SK-N-SH treated with all-trans-retinoic acid at 6 μM for 48 hours (cell line): ENCODE data around the gene DHX58.

Source experiments
- ARNTL ChIP-seq: fragments of 450-650 bp; formaldehyde crosslinking; IDR thresholded peaks from 2 replicates; pipeline ENCODE4 v1.5.0; 2020; ENCODE audit warnings: low read depth, mild to moderate bottlenecking, moderate library complexity, borderline replicate concordance
- GLIS3 ChIP-seq: fragments of 250-450 bp; sonication (Bioruptor Pico); IDR thresholded peaks from 2 replicates; pipeline ENCODE4 v1.5.0; 2020; ENCODE audit warnings: mild to moderate bottlenecking, moderate library complexity
- PPARA ChIP-seq: fragments of 250-450 bp; sonication (Bioruptor Pico); IDR thresholded peaks from 2 replicates; pipeline ENCODE4 v1.5.0; 2020; ENCODE audit warnings: mild to moderate bottlenecking, borderline replicate concordance
- RARB ChIP-seq: fragments of 250-450 bp; sonication (Bioruptor Pico); IDR thresholded peaks from 2 replicates; pipeline ENCODE4 v1.8.0; 2021; ENCODE audit warnings: mild to moderate bottlenecking, moderate library complexity
- SNAI2 ChIP-seq: fragments of 250-450 bp; sonication (Bioruptor Pico); IDR thresholded peaks from 2 replicates; pipeline ENCODE4 v1.5.0; 2020; ENCODE audit warnings: mild to moderate bottlenecking, moderate library complexity
- ZFP3 ChIP-seq: fragments of 250-450 bp; sonication (Bioruptor Pico); IDR thresholded peaks from 2 replicates; pipeline ENCODE4 v1.5.0; 2020; ENCODE audit warnings: mild to moderate bottlenecking, moderate library complexity
- ZFP30 ChIP-seq: fragments of 450-650 bp; formaldehyde crosslinking; IDR thresholded peaks from 2 replicates; pipeline ENCODE4 v1.5.0; 2022; ENCODE audit warnings: mild to moderate bottlenecking, moderate library complexity
- ZNF565 ChIP-seq: fragments of 450-650 bp; formaldehyde crosslinking; conservative IDR thresholded peaks from 2 replicates; pipeline ENCODE4 v1.5.0; 2020; ENCODE audit warnings: low read depth, mild to moderate bottlenecking, moderate library complexity
- ZNF70 ChIP-seq: fragments of 450-650 bp; formaldehyde crosslinking; IDR thresholded peaks from 2 replicates; pipeline ENCODE4 v1.5.0; 2020; ENCODE audit warnings: mild to moderate bottlenecking, moderate library complexity
- TF ChIP-seq, protein P1 (sequence below): fragments of 250-450 bp; sonication (Bioruptor Pico); IDR thresholded peaks from 2 replicates; pipeline ENCODE4 v1.5.1; 2020; ENCODE audit warnings: low read depth, mild to moderate bottlenecking, moderate library complexity
- TF ChIP-seq, protein P2 (sequence below): fragments of 250-450 bp; sonication (Bioruptor Pico); IDR thresholded peaks from 2 replicates; pipeline ENCODE4 v1.5.1; 2021; ENCODE audit warnings: mild to moderate bottlenecking, moderate library complexity
- TF ChIP-seq, protein P3 (sequence below): fragments of 250-450 bp; sonication (Bioruptor Pico); IDR thresholded peaks from 2 replicates; pipeline ENCODE4 v1.8.0; 2020; ENCODE audit warnings: mild to moderate bottlenecking, moderate library complexity, borderline replicate concordance

DNA sequence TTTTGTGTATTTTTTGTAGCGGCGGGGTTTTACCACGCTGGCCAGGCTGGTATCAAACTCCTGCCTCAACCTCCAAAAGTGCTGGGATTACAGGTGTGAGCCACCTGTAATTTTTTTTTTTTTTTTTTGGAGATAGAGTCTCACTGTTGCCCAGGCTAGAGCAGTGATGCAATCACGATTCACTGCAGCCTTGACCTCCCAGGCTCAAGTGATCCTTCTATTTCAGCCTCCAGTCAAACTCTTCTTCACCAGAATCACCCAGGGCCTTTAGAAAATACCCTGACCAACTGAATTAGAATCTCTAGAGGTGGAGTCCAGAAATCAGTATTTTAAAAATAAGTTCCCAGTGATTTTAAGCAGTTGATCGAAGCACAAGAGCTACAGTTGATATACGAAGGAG, 22.6 kb upstream of the DHX58 start:
- TF ChIP-seq, protein P1, sequence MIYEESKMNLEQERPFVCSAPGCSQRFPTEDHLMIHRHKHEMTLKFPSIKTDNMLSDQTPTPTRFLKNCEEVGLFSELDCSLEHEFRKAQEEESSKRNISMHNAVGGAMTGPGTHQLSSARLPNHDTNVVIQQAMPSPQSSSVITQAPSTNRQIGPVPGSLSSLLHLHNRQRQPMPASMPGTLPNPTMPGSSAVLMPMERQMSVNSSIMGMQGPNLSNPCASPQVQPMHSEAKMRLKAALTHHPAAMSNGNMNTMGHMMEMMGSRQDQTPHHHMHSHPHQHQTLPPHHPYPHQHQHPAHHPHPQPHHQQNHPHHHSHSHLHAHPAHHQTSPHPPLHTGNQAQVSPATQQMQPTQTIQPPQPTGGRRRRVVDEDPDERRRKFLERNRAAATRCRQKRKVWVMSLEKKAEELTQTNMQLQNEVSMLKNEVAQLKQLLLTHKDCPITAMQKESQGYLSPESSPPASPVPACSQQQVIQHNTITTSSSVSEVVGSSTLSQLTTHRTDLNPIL (CRISPR knock-in tag), result no peak
- no peak for TF ChIP-seq PPARA
- TF ChIP-seq ZFP30, result no peak
- no peak for TF ChIP-seq ZNF70 (CRISPR knock-in tag)
- no peak for TF ChIP-seq ZFP3 (CRISPR knock-in tag)
- no peak for TF ChIP-seq GLIS3
- no peak for TF ChIP-seq SNAI2 (CRISPR knock-in tag)
- TF ChIP-seq, protein P2, sequence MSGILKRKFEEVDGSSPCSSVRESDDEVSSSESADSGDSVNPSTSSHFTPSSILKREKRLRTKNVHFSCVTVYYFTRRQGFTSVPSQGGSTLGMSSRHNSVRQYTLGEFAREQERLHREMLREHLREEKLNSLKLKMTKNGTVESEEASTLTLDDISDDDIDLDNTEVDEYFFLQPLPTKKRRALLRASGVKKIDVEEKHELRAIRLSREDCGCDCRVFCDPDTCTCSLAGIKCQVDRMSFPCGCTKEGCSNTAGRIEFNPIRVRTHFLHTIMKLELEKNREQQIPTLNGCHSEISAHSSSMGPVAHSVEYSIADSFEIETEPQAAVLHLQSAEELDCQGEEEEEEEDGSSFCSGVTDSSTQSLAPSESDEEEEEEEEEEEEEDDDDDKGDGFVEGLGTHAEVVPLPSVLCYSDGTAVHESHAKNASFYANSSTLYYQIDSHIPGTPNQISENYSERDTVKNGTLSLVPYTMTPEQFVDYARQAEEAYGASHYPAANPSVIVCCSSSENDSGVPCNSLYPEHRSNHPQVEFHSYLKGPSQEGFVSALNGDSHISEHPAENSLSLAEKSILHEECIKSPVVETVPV (CRISPR knock-in tag), result no peak
- no peak for TF ChIP-seq ZNF565
- TF ChIP-seq, protein P3, sequence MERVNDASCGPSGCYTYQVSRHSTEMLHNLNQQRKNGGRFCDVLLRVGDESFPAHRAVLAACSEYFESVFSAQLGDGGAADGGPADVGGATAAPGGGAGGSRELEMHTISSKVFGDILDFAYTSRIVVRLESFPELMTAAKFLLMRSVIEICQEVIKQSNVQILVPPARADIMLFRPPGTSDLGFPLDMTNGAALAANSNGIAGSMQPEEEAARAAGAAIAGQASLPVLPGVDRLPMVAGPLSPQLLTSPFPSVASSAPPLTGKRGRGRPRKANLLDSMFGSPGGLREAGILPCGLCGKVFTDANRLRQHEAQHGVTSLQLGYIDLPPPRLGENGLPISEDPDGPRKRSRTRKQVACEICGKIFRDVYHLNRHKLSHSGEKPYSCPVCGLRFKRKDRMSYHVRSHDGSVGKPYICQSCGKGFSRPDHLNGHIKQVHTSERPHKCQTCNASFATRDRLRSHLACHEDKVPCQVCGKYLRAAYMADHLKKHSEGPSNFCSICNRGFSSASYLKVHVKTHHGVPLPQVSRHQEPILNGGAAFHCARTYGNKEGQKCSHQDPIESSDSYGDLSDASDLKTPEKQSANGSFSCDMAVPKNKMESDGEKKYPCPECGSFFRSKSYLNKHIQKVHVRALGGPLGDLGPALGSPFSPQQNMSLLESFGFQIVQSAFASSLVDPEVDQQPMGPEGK (CRISPR knock-in tag), result no peak
- no peak for TF ChIP-seq RARB
- TF ChIP-seq ARNTL (CRISPR knock-in tag), result no peak
